K562 (cell line): ENCODE results near the gene WDR72. TPM values are rescaled to one million over a fixed set of nuclear protein-coding genes. Genes with fewer than 3 reads are reported as not detected.

Source experiments
- ATAC-seq: fragments of 200-7000 bp; cut with Tn5 transposase; 3 replicates; pipeline ENCODE4 v1.9.1; 2020; ENCODE audit warnings: moderate library complexity
- BruUV-seq: library from RNA; stranded (reverse); fragments of 400-500 nt; replicated peaks from 2 replicates; lab custom pipeline; 2021; lab: Mats Ljungman, UMichigan
- CTCF ChIA-PET: fragments of 300-600 bp; formaldehyde crosslinking; extraction: SDS; loops from one replicate; lab custom pipeline; 2021; ENCODE audit warnings: low intra/inter-chr PET ratio; lab: Yijun Ruan, JAX
- POLR2A ChIA-PET: fragments of 300-600, 350-650 bp; sonication (Branson Sonifier 250); formaldehyde crosslinking; extraction: SDS; loops from one replicate; lab custom pipeline; 2021; ENCODE audit warnings: antibody characterized with exemption, inconsistent platforms; lab: Yijun Ruan, JAX
- DNase-seq, 4 experiments: peaks; one replicate each; pipeline versions ENCODE4 v3.0.0 to v3.0.0-alpha.2; 2011 to 2018; ENCODE audit warnings: low spot score in 3 of 4, mixed read lengths in 3 of 4; ENCODE audit errors: extremely low read depth in 1 of 4
- FAIRE-seq: peaks from 2 replicates; lab custom pipeline; 2011; peaks lifted over from hg19 to GRCh38; lab: Jason Lieb, UNC
- H2AFZ ChIP-seq: 2 replicates; pipeline ENCODE4 v1.6.0; 2011; ENCODE audit warnings: low read depth, low read length, control low read depth, inconsistent platforms
- H3K27ac ChIP-seq: fragments of 200-600 bp; 3 replicates; pipeline ENCODE4 v1.8.0; 2011; ENCODE audit warnings: low read depth, mild to moderate bottlenecking, control low read depth, inconsistent platforms, low read length, moderate library complexity, mixed read lengths; ENCODE audit errors: extremely low read depth
- H3K27me3 ChIP-seq, 2 experiments: fragments of 300-600 bp in 1 of 2; 2 replicates in 1 of 2; 3 replicates in 1 of 2; pipeline versions ENCODE4 v1.6.0 to v1.8.0; 2011; ENCODE audit warnings: inconsistent platforms in 2 of 2, low read length in 2 of 2, mild to moderate bottlenecking in 1 of 2, mixed read lengths in 1 of 2, moderate library complexity in 1 of 2; ENCODE audit not compliant: control insufficient read depth in 2 of 2, insufficient read depth in 2 of 2
- H3K36me3 ChIP-seq: fragments of 300-600 bp; 3 replicates; pipeline ENCODE4 v1.8.0; 2011; ENCODE audit warnings: mild to moderate bottlenecking, low read length, inconsistent platforms; ENCODE audit not compliant: control insufficient read depth, insufficient read depth
- H3K4me1 ChIP-seq, 2 experiments: fragments of 200-600 bp in 1 of 2; replicated peaks in 1 of 2; 2 replicates in 1 of 2; 3 replicates in 1 of 2; pipeline versions ENCODE4 v1.5.1 to v1.8.0; 2011; ENCODE audit warnings: inconsistent platforms in 2 of 2, low read length in 2 of 2, mild to moderate bottlenecking in 1 of 2, mixed read lengths in 1 of 2, moderate library complexity in 1 of 2; ENCODE audit not compliant: control insufficient read depth in 2 of 2, insufficient read depth in 2 of 2
- H3K4me2 ChIP-seq: 2 replicates; pipeline ENCODE4 v1.6.1; 2011; ENCODE audit warnings: low read length, control low read depth, inconsistent platforms, mixed read lengths; ENCODE audit not compliant: insufficient read depth
- H3K4me3 ChIP-seq: fragments of 200-600 bp; sonication (generic), shearing (Covaris generic); 2 replicates; pipeline ENCODE4 v1.5.1; 2016; ENCODE audit warnings: control low read depth, inconsistent platforms
- H3K79me2 ChIP-seq: fragments of 200-600 bp; 3 replicates; pipeline ENCODE4 v1.8.0; 2011; ENCODE audit warnings: low read length, inconsistent platforms; ENCODE audit not compliant: control insufficient read depth, insufficient read depth
- H3K9ac ChIP-seq, 2 experiments: 2 replicates each; pipeline versions ENCODE4 v1.6.0 to v1.6.1; 2011; ENCODE audit warnings: low read depth in 2 of 2, low read length in 2 of 2, control low read depth in 1 of 2, inconsistent platforms in 1 of 2, mild to moderate bottlenecking in 1 of 2, mixed read lengths in 1 of 2; ENCODE audit not compliant: insufficient read depth in 1 of 2
- H3K9me1 ChIP-seq: one replicate; pipeline ENCODE4 v1.6.0; 2011; ENCODE audit warnings: inconsistent platforms, mild to moderate bottlenecking, low read length, moderate library complexity; ENCODE audit not compliant: control insufficient read depth, insufficient read depth
- H3K9me3 ChIP-seq: replicated peaks from 2 replicates; pipeline ENCODE4 v1.5.1; 2011; ENCODE audit warnings: low read depth, low read length, inconsistent platforms; ENCODE audit not compliant: control insufficient read depth, insufficient read depth
- H4K20me1 ChIP-seq: replicated peaks from 2 replicates; pipeline ENCODE4 v1.6.1; 2011; ENCODE audit warnings: low read length, inconsistent platforms, mixed read lengths; ENCODE audit not compliant: control insufficient read depth, insufficient read depth
- CBX5 ChIP-seq: IDR thresholded peaks from 2 replicates; pipeline ENCODE4 v1.6.1; 2014; ENCODE audit warnings: low read depth, borderline replicate concordance
- CHAMP1 ChIP-seq: fragments of 450-650 bp; IDR thresholded peaks from 2 replicates; pipeline ENCODE4 v1.6.1; 2016; ENCODE audit warnings: mild to moderate bottlenecking
- CHD1 ChIP-seq: fragments of 200-600 bp; sonication (generic); IDR thresholded peaks from one replicate; pipeline ENCODE4 v1.6.1; 2012; ENCODE audit warnings: mild to moderate bottlenecking, moderate library complexity, low read length, inconsistent platforms
- E2F3 ChIP-seq: fragments of 250-450 bp; sonication (Bioruptor Pico); IDR thresholded peaks from 2 replicates; pipeline ENCODE4 v1.4.0; 2020; ENCODE audit warnings: mild to moderate bottlenecking
- ESRRA ChIP-seq: fragments of 450-650 bp; IDR thresholded peaks from 2 replicates; pipeline ENCODE4 v1.6.1; 2014; ENCODE audit warnings: low read depth, mild to moderate bottlenecking, moderate library complexity, borderline replicate concordance
- HLTF ChIP-seq: fragments of 450-650 bp; IDR thresholded peaks from 2 replicates; pipeline ENCODE4 v1.6.1; 2016
- SMARCB1 ChIP-seq: IDR thresholded peaks from 2 replicates; pipeline ENCODE4 v1.6.1; 2011; ENCODE audit warnings: improper control_type of control experiment, low read depth; ENCODE audit not compliant: insufficient read length
- ZNF518B ChIP-seq: fragments of 250-450 bp; sonication (Bioruptor Pico); IDR thresholded peaks from 2 replicates; pipeline ENCODE4 v1.5.0; 2021; ENCODE audit warnings: mild to moderate bottlenecking, moderate library complexity
- ZNF583 ChIP-seq: fragments of 250-450 bp; sonication (Bioruptor Pico); IDR thresholded peaks from 2 replicates; pipeline ENCODE4 v1.4.0; 2020
- ZNF609 ChIP-seq: sonication (generic); formaldehyde crosslinking; IDR thresholded peaks from 2 replicates; pipeline ENCODE4 v1.8.1; 2023; ENCODE audit warnings: missing genetic modification reagents, mild to moderate bottlenecking, borderline replicate concordance
- WGBS: fragments of 100-300 bp; shearing (Covaris generic); methylation state at CpG from one replicate; pipeline ENCODE4 v1.1.6; 2016; ENCODE audit warnings: low coverage, mixed read lengths; ENCODE audit not compliant: insufficient coverage; ENCODE audit errors: missing lambda C conversion rate; 5-methylcytosine and 5-hydroxymethylcytosine counted together
- in situ Hi-C: fragments of 300-500 bp; cut with MboI; formaldehyde crosslinking; loops from 4 replicates; pipeline ENCODE4 v1.15.0; 2018; ENCODE audit warnings: inconsistent platforms, mixed read lengths
- intact Hi-C: fragments of 100-400 bp; cut with micrococcal nuclease; formaldehyde crosslinking; loops from 2 replicates; pipeline ENCODE4 v1.14.2; 2022
- polyA plus RNA-seq, 8 experiments: library from polyadenylated mRNA; depleted of rRNA in 4 of 8; stranded (reverse) in 5 of 8; unstranded in 3 of 8; fragments of >200 nt; fragmentation: Nextera tagmentation in 2 of 8; fragmentation: Illumina TruSeq in 1 of 8; extraction: Ambion mirVana in 2 of 8; extraction: Trizol in 1 of 8; gene quantifications; 2 replicates each; pipeline versions ENCODE4 v1.2.1 to v1.2.3, GENCODE V29; 2011 to 2014; ENCODE audit warnings: inconsistent platforms in 1 of 8, missing spikeins in 1 of 8
- total RNA-seq, 7 experiments: library from RNA; depleted of rRNA in 6 of 7; stranded (reverse); fragments of >200 nt in 6 of 7; fragmentation: Illumina TruSeq in 2 of 7; extraction: Trizol in 2 of 7; gene quantifications; 2 replicates each; pipeline versions ENCODE4 v1.2.1 to v1.2.3, GENCODE V29; 2011 to 2021; ENCODE audit warnings: low replicate concordance in 1 of 7

Gene WDR72
- total and polyA plus RNA-seq, 9 of the 15 experiments (the other 6 are each of a cell fraction or from before 2014, with no cell fraction given): 0.01 TPM; not detected in 8

- TF ChIP-seq ZNF609 (CRISPR knock-in tag) (no peak), SMARCB1 (no peak), E2F3 (CRISPR knock-in tag) (no peak), CBX5 (no peak)
Measured at GRCh38 chr15:53791581-53791980, 32.1 kb upstream of the WDR72 start (continued).

GRCh38 chr15:53789654-53790375 lies 30.4 kb upstream of the WDR72 start:
- no peak for FAIRE-seq
- ChIA-PET CTCF (no interaction called here), POLR2A (no interaction called here)
- H4K20me1 ChIP-seq: no peaks in the 10 kb centered on the region
- H3K9me3 ChIP-seq: no peaks in the 10 kb centered on the region
- no peak overlapping the region for H3K4me3 ChIP-seq
- DNase-seq: no peak
- in situ Hi-C loops (no loop called here), intact Hi-C loops (no loop called here)
- no peaks in the 10 kb centered on the region for H3K36me3 ChIP-seq
- no peak overlapping the region for H3K27ac ChIP-seq
- H3K4me1 ChIP-seq: no peaks in the 10 kb centered on the region
- no peaks in the 10 kb centered on the region for H3K79me2 ChIP-seq
- H3K9me1 ChIP-seq: no peaks in the 10 kb centered on the region
- ATAC-seq: no peak
- H3K9ac ChIP-seq: no peak overlapping the region
- H3K27me3 ChIP-seq: no peaks in the 10 kb centered on the region
- no peak overlapping the region for H3K4me2 ChIP-seq
- H2AFZ ChIP-seq: no peak overlapping the region
- WGBS: 0% methylated on average over 2 of the region's 2 CpGs
- no TSS peak for BruUV-seq
- TF ChIP-seq CHAMP1 (no peak), ZNF518B (no peak), ESRRA (no peak), CHD1 (no peak), ZNF583 (CRISPR knock-in tag) (no peak), HLTF (no peak)
